ENCODE measurements around the gene LRRN3.

The LRRN3 gene
- long read RNA-seq, result 0 reads

DNA sequence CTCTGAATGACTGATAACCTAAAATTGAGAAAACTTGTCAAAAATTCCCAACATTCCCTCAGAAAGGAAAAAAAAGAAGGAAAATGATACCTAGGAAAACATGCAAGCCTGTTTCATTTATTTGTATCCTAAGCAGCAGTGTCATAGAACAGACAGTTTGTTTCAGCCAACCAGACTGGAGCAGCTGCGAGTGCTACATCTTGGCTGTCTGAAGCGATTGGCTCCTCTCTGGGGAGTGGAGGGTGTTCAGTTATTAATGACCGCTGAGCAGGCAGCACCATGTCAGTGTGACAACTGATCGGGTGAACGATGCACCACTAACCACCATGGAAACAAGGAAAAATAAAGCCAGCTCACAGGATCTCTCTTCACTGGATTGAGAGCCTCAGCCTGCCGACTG lies at the start of gene LRRN3:
LRRN3 (plus strand) TSS at position 282 of the 400 bp plus-strand sequence. CDS start 31,646 bp downstream, outside the sequence.
- TF ChIP-seq POLR2AphosphoS5 (IDR thresholded peaks at IDR 0.05; ENCODE audit: low read depth) (no peak), SPI1 (IDR thresholded peaks at IDR 0.05; ENCODE audit: borderline replicate concordance, low read depth) (no peak), GABPA (IDR thresholded peaks at IDR 0.05; ENCODE audit: low read depth) (no peak)
- TF ChIP-seq, protein P1, sequence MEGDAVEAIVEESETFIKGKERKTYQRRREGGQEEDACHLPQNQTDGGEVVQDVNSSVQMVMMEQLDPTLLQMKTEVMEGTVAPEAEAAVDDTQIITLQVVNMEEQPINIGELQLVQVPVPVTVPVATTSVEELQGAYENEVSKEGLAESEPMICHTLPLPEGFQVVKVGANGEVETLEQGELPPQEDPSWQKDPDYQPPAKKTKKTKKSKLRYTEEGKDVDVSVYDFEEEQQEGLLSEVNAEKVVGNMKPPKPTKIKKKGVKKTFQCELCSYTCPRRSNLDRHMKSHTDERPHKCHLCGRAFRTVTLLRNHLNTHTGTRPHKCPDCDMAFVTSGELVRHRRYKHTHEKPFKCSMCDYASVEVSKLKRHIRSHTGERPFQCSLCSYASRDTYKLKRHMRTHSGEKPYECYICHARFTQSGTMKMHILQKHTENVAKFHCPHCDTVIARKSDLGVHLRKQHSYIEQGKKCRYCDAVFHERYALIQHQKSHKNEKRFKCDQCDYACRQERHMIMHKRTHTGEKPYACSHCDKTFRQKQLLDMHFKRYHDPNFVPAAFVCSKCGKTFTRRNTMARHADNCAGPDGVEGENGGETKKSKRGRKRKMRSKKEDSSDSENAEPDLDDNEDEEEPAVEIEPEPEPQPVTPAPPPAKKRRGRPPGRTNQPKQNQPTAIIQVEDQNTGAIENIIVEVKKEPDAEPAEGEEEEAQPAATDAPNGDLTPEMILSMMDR (IDR thresholded peaks at IDR 0.05; ENCODE audit: insufficient read depth, low read length), result no peak
- TF ChIP-seq, protein P2, sequence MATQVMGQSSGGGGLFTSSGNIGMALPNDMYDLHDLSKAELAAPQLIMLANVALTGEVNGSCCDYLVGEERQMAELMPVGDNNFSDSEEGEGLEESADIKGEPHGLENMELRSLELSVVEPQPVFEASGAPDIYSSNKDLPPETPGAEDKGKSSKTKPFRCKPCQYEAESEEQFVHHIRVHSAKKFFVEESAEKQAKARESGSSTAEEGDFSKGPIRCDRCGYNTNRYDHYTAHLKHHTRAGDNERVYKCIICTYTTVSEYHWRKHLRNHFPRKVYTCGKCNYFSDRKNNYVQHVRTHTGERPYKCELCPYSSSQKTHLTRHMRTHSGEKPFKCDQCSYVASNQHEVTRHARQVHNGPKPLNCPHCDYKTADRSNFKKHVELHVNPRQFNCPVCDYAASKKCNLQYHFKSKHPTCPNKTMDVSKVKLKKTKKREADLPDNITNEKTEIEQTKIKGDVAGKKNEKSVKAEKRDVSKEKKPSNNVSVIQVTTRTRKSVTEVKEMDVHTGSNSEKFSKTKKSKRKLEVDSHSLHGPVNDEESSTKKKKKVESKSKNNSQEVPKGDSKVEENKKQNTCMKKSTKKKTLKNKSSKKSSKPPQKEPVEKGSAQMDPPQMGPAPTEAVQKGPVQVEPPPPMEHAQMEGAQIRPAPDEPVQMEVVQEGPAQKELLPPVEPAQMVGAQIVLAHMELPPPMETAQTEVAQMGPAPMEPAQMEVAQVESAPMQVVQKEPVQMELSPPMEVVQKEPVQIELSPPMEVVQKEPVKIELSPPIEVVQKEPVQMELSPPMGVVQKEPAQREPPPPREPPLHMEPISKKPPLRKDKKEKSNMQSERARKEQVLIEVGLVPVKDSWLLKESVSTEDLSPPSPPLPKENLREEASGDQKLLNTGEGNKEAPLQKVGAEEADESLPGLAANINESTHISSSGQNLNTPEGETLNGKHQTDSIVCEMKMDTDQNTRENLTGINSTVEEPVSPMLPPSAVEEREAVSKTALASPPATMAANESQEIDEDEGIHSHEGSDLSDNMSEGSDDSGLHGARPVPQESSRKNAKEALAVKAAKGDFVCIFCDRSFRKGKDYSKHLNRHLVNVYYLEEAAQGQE (IDR thresholded peaks at IDR 0.05; ENCODE audit: insufficient replicate concordance, low read depth), result no peak
- DNase-seq (ENCODE audit: low read depth in 1 of 2, low spot score in 1 of 2), result no peak
- Histone ChIP-seq H3K27ac (replicated peaks) (no peak within 1 kb of the TSS), H3K4me3 (replicated peaks; ENCODE audit: insufficient read depth, low read length) (no peak within 1 kb of the TSS), H3K27me3 (ENCODE audit: insufficient read depth, poor library complexity, severe bottlenecking) (no peaks in the 10 kb centered on the region)

DNA sequence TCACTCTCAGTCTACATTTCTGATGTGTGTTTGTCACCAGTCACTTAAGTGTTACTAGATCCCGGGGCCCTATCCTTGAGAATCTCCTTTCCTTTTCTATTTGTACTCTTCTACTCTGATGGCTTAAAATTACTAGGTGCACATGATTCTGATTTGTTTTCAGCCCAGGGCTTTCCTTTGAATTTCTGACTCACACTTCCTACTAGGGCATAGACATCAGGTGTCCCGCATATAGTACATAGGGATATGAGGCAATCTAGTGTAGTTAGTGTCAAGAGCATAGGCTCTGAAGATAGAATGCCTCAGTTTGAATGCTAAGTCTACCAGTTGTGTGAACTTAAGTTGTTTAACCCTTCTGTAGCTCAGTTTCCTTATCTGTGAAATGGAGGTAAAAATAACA lies 49.4 kb upstream of the LRRN3 start:
- H3K4me3 ChIP-seq (replicated peaks; ENCODE audit: insufficient read depth, low read length), result no peak overlapping the region
- TF ChIP-seq POLR2AphosphoS5 (IDR thresholded peaks at IDR 0.05; ENCODE audit: low read depth) (no peak), GABPA (IDR thresholded peaks at IDR 0.05; ENCODE audit: low read depth) (no peak), SPI1 (IDR thresholded peaks at IDR 0.05; ENCODE audit: borderline replicate concordance, low read depth) (no peak)
- TF ChIP-seq, protein P1 (IDR thresholded peaks at IDR 0.05; ENCODE audit: insufficient read depth, low read length), result no peak
- TF ChIP-seq, protein P2 (IDR thresholded peaks at IDR 0.05; ENCODE audit: insufficient replicate concordance, low read depth), result no peak
- no peaks in the 10 kb centered on the region for H3K27me3 ChIP-seq (ENCODE audit: insufficient read depth, poor library complexity, severe bottlenecking)
- DNase-seq (ENCODE audit: low read depth in 1 of 2, low spot score in 1 of 2), result no peak
- H3K27ac ChIP-seq (replicated peaks), result no peak overlapping the region

DNA sequence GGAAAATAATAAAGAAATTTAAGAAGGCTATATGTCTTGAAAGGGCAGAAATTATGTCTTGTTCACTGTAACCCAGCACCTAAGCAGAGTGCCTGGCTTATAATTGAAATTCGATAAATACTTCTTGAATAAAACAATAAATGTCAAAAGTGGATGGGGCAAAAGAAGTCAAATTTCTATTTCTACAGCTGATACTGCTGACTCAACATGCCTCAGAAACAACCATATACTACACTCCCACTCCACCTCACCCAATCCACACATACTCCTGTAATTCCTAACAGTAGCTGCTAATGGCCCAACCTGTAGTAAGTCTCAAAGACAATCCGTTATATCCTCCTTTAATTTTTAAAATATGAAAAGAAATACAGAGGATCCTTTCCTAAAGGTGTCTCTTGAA lies 48.1 kb upstream of the LRRN3 start:
- H3K27ac ChIP-seq (replicated peaks), result no peak overlapping the region
- no peak overlapping the region for H3K4me3 ChIP-seq (replicated peaks; ENCODE audit: insufficient read depth, low read length)
- no peak for DNase-seq (ENCODE audit: low read depth in 1 of 2, low spot score in 1 of 2)
- no peaks in the 10 kb centered on the region for H3K27me3 ChIP-seq (ENCODE audit: insufficient read depth, poor library complexity, severe bottlenecking)
- TF ChIP-seq GABPA (IDR thresholded peaks at IDR 0.05; ENCODE audit: low read depth), result no peak
- TF ChIP-seq, protein P2 (IDR thresholded peaks at IDR 0.05; ENCODE audit: insufficient replicate concordance, low read depth), result no peak
- no peak for TF ChIP-seq SPI1 (IDR thresholded peaks at IDR 0.05; ENCODE audit: borderline replicate concordance, low read depth)

All from HL-60 (cell line).